Measurements from ENCODE around the gene ANKRD6. TPM values are rescaled to one million over a fixed set of nuclear protein-coding genes. Genes with fewer than 3 reads are reported as not detected.

ANKRD6 gene
- 5.5 and 7.1 TPM in 2 replicates for total RNA-seq
- long read RNA-seq, partial matches to known transcripts: 1 of 3 reads
- long read RNA-seq, other reads (novel, unspliced or antisense): 2 of 3 reads

DNA sequence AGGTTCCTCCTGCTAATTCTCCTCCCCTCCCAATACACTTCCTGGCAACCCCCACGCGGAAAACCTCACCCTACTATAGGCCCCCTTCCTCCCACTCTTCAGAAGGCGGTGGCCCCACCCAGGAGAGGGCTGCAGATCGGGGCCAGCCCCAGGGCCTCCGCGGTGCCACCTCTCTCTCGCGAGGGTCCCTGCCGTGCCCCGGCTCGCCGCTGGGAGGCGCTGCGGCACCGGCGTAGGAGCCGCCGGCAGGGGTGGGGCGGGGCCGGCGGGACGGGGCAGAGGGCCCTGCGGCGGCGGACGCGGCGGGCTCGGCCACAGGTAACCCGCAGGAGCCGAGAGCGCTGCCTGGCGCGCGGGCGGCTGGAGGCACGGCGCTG lies at the start of gene ANKRD6:
Gene ANKRD6 (plus strand): TSS at position 278 of the 377 bp plus-strand sequence. CDS start 133,825 bp downstream, outside the sequence.
- peaks cover 17% of the 10 kb centered on the region for H3K4me1 Mint-ChIP-seq (ENCODE audit: unreplicated experiment)
- H3K27ac Mint-ChIP-seq (ENCODE audit: unreplicated experiment): no peak within 1 kb of the TSS
- no peaks in the 10 kb centered on the region for H3K9me3 Mint-ChIP-seq (ENCODE audit: unreplicated experiment)
- no peaks in the 10 kb centered on the region for H3K36me3 Mint-ChIP-seq (ENCODE audit: unreplicated experiment)
- H3K4me3 Mint-ChIP-seq (ENCODE audit: unreplicated experiment): peak within 1 kb of the TSS; percentile 74
- peaks cover 27% of the 10 kb centered on the region for H3K27me3 Mint-ChIP-seq (ENCODE audit: unreplicated experiment)
- DNase-seq (ENCODE audit: extremely low spot score, unreplicated experiment): peak; percentile 93
- TF ChIP-seq, protein P1, sequence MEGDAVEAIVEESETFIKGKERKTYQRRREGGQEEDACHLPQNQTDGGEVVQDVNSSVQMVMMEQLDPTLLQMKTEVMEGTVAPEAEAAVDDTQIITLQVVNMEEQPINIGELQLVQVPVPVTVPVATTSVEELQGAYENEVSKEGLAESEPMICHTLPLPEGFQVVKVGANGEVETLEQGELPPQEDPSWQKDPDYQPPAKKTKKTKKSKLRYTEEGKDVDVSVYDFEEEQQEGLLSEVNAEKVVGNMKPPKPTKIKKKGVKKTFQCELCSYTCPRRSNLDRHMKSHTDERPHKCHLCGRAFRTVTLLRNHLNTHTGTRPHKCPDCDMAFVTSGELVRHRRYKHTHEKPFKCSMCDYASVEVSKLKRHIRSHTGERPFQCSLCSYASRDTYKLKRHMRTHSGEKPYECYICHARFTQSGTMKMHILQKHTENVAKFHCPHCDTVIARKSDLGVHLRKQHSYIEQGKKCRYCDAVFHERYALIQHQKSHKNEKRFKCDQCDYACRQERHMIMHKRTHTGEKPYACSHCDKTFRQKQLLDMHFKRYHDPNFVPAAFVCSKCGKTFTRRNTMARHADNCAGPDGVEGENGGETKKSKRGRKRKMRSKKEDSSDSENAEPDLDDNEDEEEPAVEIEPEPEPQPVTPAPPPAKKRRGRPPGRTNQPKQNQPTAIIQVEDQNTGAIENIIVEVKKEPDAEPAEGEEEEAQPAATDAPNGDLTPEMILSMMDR (IDR thresholded peaks at IDR 0.05): peak; percentile 89

GRCh38 chr6:89385156-89385667 lies 47.7 kb upstream of the ANKRD6 start:
- DNase-seq (ENCODE audit: extremely low spot score, unreplicated experiment): no peak
- no peaks in the 10 kb centered on the region for H3K4me1 Mint-ChIP-seq (ENCODE audit: unreplicated experiment)

GRCh38 chr6:89385846-89386245 lies 47.1 kb upstream of the ANKRD6 start:
- Mint-ChIP-seq H3K27me3 (ENCODE audit: unreplicated experiment) (peaks cover 11% of the 10 kb centered on the region), H3K9me3 (ENCODE audit: unreplicated experiment) (no peaks in the 10 kb centered on the region), H3K36me3 (ENCODE audit: unreplicated experiment) (no peaks in the 10 kb centered on the region), H3K4me3 (ENCODE audit: unreplicated experiment) (no peak overlapping the region), H3K27ac (ENCODE audit: unreplicated experiment) (no peak overlapping the region), H3K4me1 (ENCODE audit: unreplicated experiment) (no peaks in the 10 kb centered on the region)
- TF ChIP-seq, protein P1 (IDR thresholded peaks at IDR 0.05): no peak
- DNase-seq (ENCODE audit: extremely low spot score, unreplicated experiment): no peak

More at GRCh38 chr6:89385156-89385667, 47.7 kb upstream of the ANKRD6 start:
- no peak overlapping the region for H3K27ac Mint-ChIP-seq (ENCODE audit: unreplicated experiment)
- peaks cover 8% of the 10 kb centered on the region for H3K27me3 Mint-ChIP-seq (ENCODE audit: unreplicated experiment)
- no peaks in the 10 kb centered on the region for H3K36me3 Mint-ChIP-seq (ENCODE audit: unreplicated experiment)
- H3K9me3 Mint-ChIP-seq (ENCODE audit: unreplicated experiment): no peaks in the 10 kb centered on the region
- no peak overlapping the region for H3K4me3 Mint-ChIP-seq (ENCODE audit: unreplicated experiment)
- TF ChIP-seq, protein P1 (IDR thresholded peaks at IDR 0.05): no peak

DNA sequence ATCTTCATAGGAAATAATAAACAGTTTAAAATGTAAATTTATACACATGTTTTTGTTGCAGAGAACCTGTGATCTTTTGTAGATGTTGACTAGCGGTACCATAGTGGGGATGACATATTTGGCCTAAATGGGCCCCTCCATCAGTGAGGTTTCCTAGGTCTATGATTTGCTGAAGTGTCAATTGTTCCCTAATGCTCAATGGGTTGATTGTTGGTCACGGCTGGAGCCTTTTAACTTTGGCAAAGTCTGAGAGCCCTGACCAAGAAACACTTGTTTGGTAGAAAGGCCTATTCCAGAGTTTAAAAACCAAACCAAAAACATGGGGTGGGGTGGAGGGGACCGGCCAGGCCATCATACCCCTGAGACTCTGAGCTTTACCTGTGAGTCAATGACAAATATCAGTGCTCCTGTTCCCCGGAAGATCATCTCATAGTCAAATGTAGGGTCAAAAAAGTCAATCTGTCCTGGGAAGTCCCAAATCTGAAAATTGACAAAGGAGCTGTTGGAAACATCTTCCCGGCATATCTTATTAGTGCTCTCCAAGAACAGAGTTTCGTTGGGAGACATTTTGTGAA lies 45.9 kb upstream of the ANKRD6 start:
- Mint-ChIP-seq H3K4me1 (ENCODE audit: unreplicated experiment) (no peaks in the 10 kb centered on the region), H3K27ac (ENCODE audit: unreplicated experiment) (no peak overlapping the region), H3K27me3 (ENCODE audit: unreplicated experiment) (peaks cover 11% of the 10 kb centered on the region), H3K36me3 (ENCODE audit: unreplicated experiment) (no peaks in the 10 kb centered on the region), H3K9me3 (ENCODE audit: unreplicated experiment) (no peaks in the 10 kb centered on the region), H3K4me3 (ENCODE audit: unreplicated experiment) (no peak overlapping the region)
- TF ChIP-seq, protein P1 (IDR thresholded peaks at IDR 0.05): no peak
- no peak for DNase-seq (ENCODE audit: extremely low spot score, unreplicated experiment)

DNA sequence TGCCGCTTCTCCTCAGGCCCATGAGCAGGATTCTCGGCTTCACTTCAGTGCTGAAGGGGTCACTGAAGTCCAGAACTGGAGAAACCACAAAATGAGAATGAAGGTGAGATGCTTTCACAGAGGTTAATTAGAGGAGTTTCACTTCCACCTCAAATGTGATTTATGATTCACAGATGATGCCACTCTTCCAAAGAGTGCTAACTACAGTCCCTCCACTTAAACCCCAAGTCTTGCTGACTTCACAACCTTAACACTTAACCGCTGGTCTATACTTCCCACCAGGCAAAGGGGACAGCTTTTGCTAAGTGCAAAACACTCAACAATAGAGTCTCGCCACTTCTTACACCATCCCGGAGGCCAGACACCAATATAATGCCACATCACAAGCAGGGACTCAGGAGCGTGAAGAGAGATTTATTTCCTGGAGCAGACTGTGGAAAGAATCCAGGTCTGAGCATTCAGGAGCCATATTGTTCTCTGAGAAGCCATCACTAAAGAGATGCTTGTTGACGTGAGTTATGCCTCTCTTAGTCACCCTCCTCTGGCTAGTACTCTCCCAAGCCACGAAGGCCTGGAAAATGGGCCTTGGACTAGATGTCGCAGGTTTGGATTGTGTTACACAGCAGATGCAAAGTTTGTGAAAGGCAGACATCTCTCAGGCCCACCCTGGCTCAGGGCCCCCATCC lies 45.3 kb upstream of the ANKRD6 start:
- no peaks in the 10 kb centered on the region for H3K4me1 Mint-ChIP-seq (ENCODE audit: unreplicated experiment)
- DNase-seq (ENCODE audit: extremely low spot score, unreplicated experiment): no peak
- no peaks in the 10 kb centered on the region for H3K9me3 Mint-ChIP-seq (ENCODE audit: unreplicated experiment)
- no peak overlapping the region for H3K27ac Mint-ChIP-seq (ENCODE audit: unreplicated experiment)
- H3K4me3 Mint-ChIP-seq (ENCODE audit: unreplicated experiment): no peak overlapping the region
- TF ChIP-seq, protein P1 (IDR thresholded peaks at IDR 0.05): no peak
- H3K27me3 Mint-ChIP-seq (ENCODE audit: unreplicated experiment): peaks cover 11% of the 10 kb centered on the region
- no peaks in the 10 kb centered on the region for H3K36me3 Mint-ChIP-seq (ENCODE audit: unreplicated experiment)
